Measurements from ENCODE around the gene ECM2.

Gene ECM2

GRCh38 chr9:92504881-92505280 is 30.9 kb downstream of the ECM2 start:
- Histone ChIP-seq H3K27ac (ENCODE audit: low read depth, low read length) (no peak overlapping the region), H3K9me2 (replicated peaks; ENCODE audit: insufficient read depth, low read length) (no peaks in the 10 kb centered on the region), H3K4me3 (ENCODE audit: insufficient read depth, low read length, poor library complexity, severe bottlenecking) (no peak overlapping the region), H3F3A (ENCODE audit: insufficient read depth) (no peaks in the 10 kb centered on the region), H3K27me3 (ENCODE audit: low read length) (no peaks in the 10 kb centered on the region), H4K20me1 (ENCODE audit: low read depth, low read length) (no peaks in the 10 kb centered on the region), H3K36me3 (ENCODE audit: low read length) (no peaks in the 10 kb centered on the region), H3K79me2 (ENCODE audit: insufficient read depth, low read length) (no peaks in the 10 kb centered on the region), H3K9me3 (ENCODE audit: insufficient read depth, low read length) (no peaks in the 10 kb centered on the region), H3K4me2 (ENCODE audit: low read depth, low read length, poor library complexity, severe bottlenecking) (no peak overlapping the region), H2AFZ (ENCODE audit: low read depth, low read length, severe bottlenecking) (no peak overlapping the region), H3K9ac (ENCODE audit: low read length) (no peak overlapping the region)
- TF ChIP-seq EZH2phosphoT487 (conservative IDR thresholded peaks at IDR 0.05; ENCODE audit: low read length): no peak
- TF ChIP-seq CTCF (IDR thresholded peaks at IDR 0.05; ENCODE audit: insufficient read depth, low read length, poor library complexity, severe bottlenecking): no peak

GRCh38 chr9:92503156-92503555 is 32.6 kb downstream of the ECM2 start:
- TF ChIP-seq EZH2phosphoT487 (conservative IDR thresholded peaks at IDR 0.05; ENCODE audit: low read length) (no peak), CTCF (IDR thresholded peaks at IDR 0.05; ENCODE audit: insufficient read depth, low read length, poor library complexity, severe bottlenecking) (no peak)
- Histone ChIP-seq H3K79me2 (ENCODE audit: insufficient read depth, low read length) (no peaks in the 10 kb centered on the region), H3K27me3 (ENCODE audit: low read length) (no peaks in the 10 kb centered on the region), H2AFZ (ENCODE audit: low read depth, low read length, severe bottlenecking) (no peak overlapping the region), H3K36me3 (ENCODE audit: low read length) (no peaks in the 10 kb centered on the region), H3F3A (ENCODE audit: insufficient read depth) (no peaks in the 10 kb centered on the region), H4K20me1 (ENCODE audit: low read depth, low read length) (no peaks in the 10 kb centered on the region), H3K27ac (ENCODE audit: low read depth, low read length) (no peak overlapping the region), H3K9ac (ENCODE audit: low read length) (no peak overlapping the region), H3K4me2 (ENCODE audit: low read depth, low read length, poor library complexity, severe bottlenecking) (no peak overlapping the region), H3K9me2 (replicated peaks; ENCODE audit: insufficient read depth, low read length) (no peaks in the 10 kb centered on the region), H3K4me3 (ENCODE audit: insufficient read depth, low read length, poor library complexity, severe bottlenecking) (no peak overlapping the region), H3K9me3 (ENCODE audit: insufficient read depth, low read length) (no peaks in the 10 kb centered on the region)

- Histone ChIP-seq H4K20me1 (ENCODE audit: low read depth, low read length) (no peaks in the 10 kb centered on the region), H3K9ac (ENCODE audit: low read length) (no peak overlapping the region), H3K79me2 (ENCODE audit: insufficient read depth, low read length) (no peaks in the 10 kb centered on the region), H3K27me3 (ENCODE audit: low read length) (no peaks in the 10 kb centered on the region), H3K4me2 (ENCODE audit: low read depth, low read length, poor library complexity, severe bottlenecking) (no peak overlapping the region), H3K9me3 (ENCODE audit: insufficient read depth, low read length) (no peaks in the 10 kb centered on the region), H3K9me2 (replicated peaks; ENCODE audit: insufficient read depth, low read length) (no peaks in the 10 kb centered on the region), H2AFZ (ENCODE audit: low read depth, low read length, severe bottlenecking) (no peak overlapping the region), H3F3A (ENCODE audit: insufficient read depth) (no peaks in the 10 kb centered on the region), H3K36me3 (ENCODE audit: low read length) (no peaks in the 10 kb centered on the region), H3K27ac (ENCODE audit: low read depth, low read length) (no peak overlapping the region), H3K4me3 (ENCODE audit: insufficient read depth, low read length, poor library complexity, severe bottlenecking) (no peak overlapping the region)
- TF ChIP-seq EZH2phosphoT487 (conservative IDR thresholded peaks at IDR 0.05; ENCODE audit: low read length): no peak
- peak; percentile 18 for TF ChIP-seq CTCF (IDR thresholded peaks at IDR 0.05; ENCODE audit: insufficient read depth, low read length, poor library complexity, severe bottlenecking)
Measured at GRCh38 chr9:92501671-92502393, 34.0 kb downstream of the ECM2 start.

All from SU-DHL-6 (cell line).